ENCODE measurements around the gene CLASRP.
A peak's percentile ranks its signal among the peaks of the same experiment; 100 is the strongest.

The CLASRP gene

GRCh38 chr19:45076029-45076850, 37.4 kb downstream of the CLASRP start, which contains the start of gene ZNF296:
TSS of gene ZNF296 (minus strand) at chr19:45076478. CDS start at chr19:45076373, 105 bp downstream.
- H3F3A ChIP-seq (ENCODE audit: low read depth): no peaks in the 10 kb centered on the region
- peaks cover 4% of the 10 kb centered on the region for H4K20me1 ChIP-seq (ENCODE audit: insufficient read depth, low read length, poor library complexity, severe bottlenecking)
- H3K79me2 ChIP-seq (ENCODE audit: insufficient read depth, low read length): peaks cover 22% of the 10 kb centered on the region
- H3K4me2 ChIP-seq (ENCODE audit: low read depth, low read length, poor library complexity, severe bottlenecking): no peak within 1 kb of the TSS
- H3K9me3 ChIP-seq (ENCODE audit: insufficient read depth, low read depth, low read length): no peaks in the 10 kb centered on the region
- TF ChIP-seq, protein P1, sequence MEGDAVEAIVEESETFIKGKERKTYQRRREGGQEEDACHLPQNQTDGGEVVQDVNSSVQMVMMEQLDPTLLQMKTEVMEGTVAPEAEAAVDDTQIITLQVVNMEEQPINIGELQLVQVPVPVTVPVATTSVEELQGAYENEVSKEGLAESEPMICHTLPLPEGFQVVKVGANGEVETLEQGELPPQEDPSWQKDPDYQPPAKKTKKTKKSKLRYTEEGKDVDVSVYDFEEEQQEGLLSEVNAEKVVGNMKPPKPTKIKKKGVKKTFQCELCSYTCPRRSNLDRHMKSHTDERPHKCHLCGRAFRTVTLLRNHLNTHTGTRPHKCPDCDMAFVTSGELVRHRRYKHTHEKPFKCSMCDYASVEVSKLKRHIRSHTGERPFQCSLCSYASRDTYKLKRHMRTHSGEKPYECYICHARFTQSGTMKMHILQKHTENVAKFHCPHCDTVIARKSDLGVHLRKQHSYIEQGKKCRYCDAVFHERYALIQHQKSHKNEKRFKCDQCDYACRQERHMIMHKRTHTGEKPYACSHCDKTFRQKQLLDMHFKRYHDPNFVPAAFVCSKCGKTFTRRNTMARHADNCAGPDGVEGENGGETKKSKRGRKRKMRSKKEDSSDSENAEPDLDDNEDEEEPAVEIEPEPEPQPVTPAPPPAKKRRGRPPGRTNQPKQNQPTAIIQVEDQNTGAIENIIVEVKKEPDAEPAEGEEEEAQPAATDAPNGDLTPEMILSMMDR (conservative IDR thresholded peaks at IDR 0.05; ENCODE audit: low read length): no peak
- TF ChIP-seq EZH2phosphoT487 (IDR thresholded peaks at IDR 0.05; ENCODE audit: borderline replicate concordance): no peak
- no peaks in the 10 kb centered on the region for H3K27me3 ChIP-seq (ENCODE audit: insufficient read depth, low read length, poor library complexity, severe bottlenecking)
- 0 out of 2 replicates have a peak within 1 kb of the TSS, but pooled peaks have one; percentile 33 for H2AFZ ChIP-seq (ENCODE audit: low read length)
- no peak within 1 kb of the TSS for H3K4me3 ChIP-seq (ENCODE audit: low read length, poor library complexity, severe bottlenecking)
- peaks cover 13% of the 10 kb centered on the region for H3K4me1 ChIP-seq (ENCODE audit: insufficient read depth, low read length, poor library complexity, severe bottlenecking)
- no peaks in the 10 kb centered on the region; the same call in 1 of the 2 replicates for H3K36me3 ChIP-seq (ENCODE audit: insufficient read depth, low read length)
- H3K9me2 ChIP-seq (replicated peaks; ENCODE audit: low read depth, low read length): no peaks in the 10 kb centered on the region
- no peak within 1 kb of the TSS for H3K9ac ChIP-seq (ENCODE audit: low read depth, low read length, poor library complexity, severe bottlenecking)

DNA sequence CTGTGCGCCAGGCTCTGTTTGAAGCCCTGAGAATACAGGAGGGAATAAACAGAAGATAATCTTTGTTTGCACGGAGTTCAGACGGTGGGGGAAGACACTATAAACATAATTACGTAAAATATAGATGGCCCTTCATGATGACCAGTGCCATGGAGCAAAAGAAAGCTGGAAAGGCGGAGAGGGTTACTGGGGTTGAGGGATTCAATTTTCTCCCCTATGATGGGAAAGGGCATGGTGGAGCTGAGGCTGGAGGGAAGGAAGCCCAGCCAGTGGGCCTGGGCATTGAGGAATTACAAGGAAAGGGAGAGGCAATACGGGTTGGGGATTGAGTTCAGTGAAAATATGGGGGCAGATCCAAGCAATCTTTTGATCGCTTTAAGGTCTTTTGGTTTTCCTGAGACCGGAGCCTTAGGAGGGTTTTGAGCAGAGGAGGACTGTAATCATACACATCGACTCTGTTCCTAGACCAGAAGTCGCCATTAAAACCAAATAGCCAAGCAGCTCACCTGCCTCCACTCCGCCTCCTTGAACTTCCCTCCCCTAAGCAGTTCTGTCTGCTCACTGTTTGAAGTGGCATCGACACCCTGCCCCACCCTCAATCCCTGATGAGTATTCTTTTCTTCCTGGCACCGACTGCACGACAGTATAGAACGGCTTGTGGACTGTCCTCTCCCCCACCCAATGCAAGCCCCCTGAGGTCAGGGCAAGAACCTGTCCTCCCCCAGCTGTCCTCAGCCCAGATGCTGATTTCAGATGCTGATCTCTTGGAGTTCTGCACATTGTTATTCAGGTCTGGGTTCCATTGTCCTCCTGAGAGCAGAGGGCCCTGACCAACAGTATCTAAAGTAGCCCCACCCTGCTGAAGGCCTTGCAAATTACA, 38.2 kb downstream of the CLASRP start:
- Histone ChIP-seq H4K20me1 (ENCODE audit: insufficient read depth, low read length, poor library complexity, severe bottlenecking) (peaks cover 4% of the 10 kb centered on the region), H3K27me3 (ENCODE audit: insufficient read depth, low read length, poor library complexity, severe bottlenecking) (no peaks in the 10 kb centered on the region), H3K9me3 (ENCODE audit: insufficient read depth, low read depth, low read length) (no peaks in the 10 kb centered on the region), H3K9me2 (replicated peaks; ENCODE audit: low read depth, low read length) (no peaks in the 10 kb centered on the region), H3K4me3 (ENCODE audit: low read length, poor library complexity, severe bottlenecking) (no peak overlapping the region), H3K9ac (ENCODE audit: low read depth, low read length, poor library complexity, severe bottlenecking) (no peak overlapping the region), H3K36me3 (ENCODE audit: insufficient read depth, low read length) (no peaks in the 10 kb centered on the region), H3K4me2 (ENCODE audit: low read depth, low read length, poor library complexity, severe bottlenecking) (no peak overlapping the region), H3F3A (ENCODE audit: low read depth) (no peaks in the 10 kb centered on the region), H3K79me2 (ENCODE audit: insufficient read depth, low read length) (peaks cover 30% of the 10 kb centered on the region), H3K4me1 (ENCODE audit: insufficient read depth, low read length, poor library complexity, severe bottlenecking) (peaks cover 13% of the 10 kb centered on the region), H2AFZ (ENCODE audit: low read length) (0 out of 2 replicates have a peak overlapping the region, but pooled peaks have one; percentile 33)
- TF ChIP-seq, protein P1 (conservative IDR thresholded peaks at IDR 0.05; ENCODE audit: low read length): no peak
- no peak for TF ChIP-seq EZH2phosphoT487 (IDR thresholded peaks at IDR 0.05; ENCODE audit: borderline replicate concordance)

- Histone ChIP-seq H3K4me2 (ENCODE audit: low read depth, low read length, poor library complexity, severe bottlenecking) (peak overlapping the region; percentile 97), H3F3A (ENCODE audit: low read depth) (no peaks in the 10 kb centered on the region), H4K20me1 (ENCODE audit: insufficient read depth, low read length, poor library complexity, severe bottlenecking) (peaks cover 4% of the 10 kb centered on the region), H3K79me2 (ENCODE audit: insufficient read depth, low read length) (peaks cover 45% of the 10 kb centered on the region), H3K4me3 (ENCODE audit: low read length, poor library complexity, severe bottlenecking) (peak overlapping the region; percentile 99), H2AFZ (ENCODE audit: low read length) (peak overlapping the region; percentile 98), H3K9ac (ENCODE audit: low read depth, low read length, poor library complexity, severe bottlenecking) (peak overlapping the region; percentile 98), H3K9me3 (ENCODE audit: insufficient read depth, low read depth, low read length) (no peaks in the 10 kb centered on the region), H3K9me2 (replicated peaks; ENCODE audit: low read depth, low read length) (no peaks in the 10 kb centered on the region), H3K4me1 (ENCODE audit: insufficient read depth, low read length, poor library complexity, severe bottlenecking) (peaks cover 13% of the 10 kb centered on the region), H3K36me3 (ENCODE audit: insufficient read depth, low read length) (no peaks in the 10 kb centered on the region), H3K27me3 (ENCODE audit: insufficient read depth, low read length, poor library complexity, severe bottlenecking) (no peaks in the 10 kb centered on the region)
- TF ChIP-seq, protein P1 (conservative IDR thresholded peaks at IDR 0.05; ENCODE audit: low read length): no peak
- no peak for TF ChIP-seq EZH2phosphoT487 (IDR thresholded peaks at IDR 0.05; ENCODE audit: borderline replicate concordance)
Observed at GRCh38 chr19:45078390-45079062, 39.7 kb downstream of the CLASRP start.
